Measurements from ENCODE around the gene CFAP73. TPM values are rescaled to one million over a fixed set of nuclear protein-coding genes. Genes with fewer than 3 reads are reported as not detected.

CFAP73 gene
- total RNA-seq, 4 donors from 2014 or later: 1.0 to 2.6 (median 2.0) TPM

- H3K27me3 ChIP-seq: peaks cover 33% of the 10 kb centered on the region
- peak in 1 of 2 donors; percentile 66 for DNase-seq (ENCODE audit: low spot score in 2 of 2)
- WGBS: 7% methylated on average over 63 of the region's 70 CpGs
- H3K36me3 ChIP-seq: peaks cover 8% of the 10 kb centered on the region
- H3K9me3 ChIP-seq: no peaks in the 10 kb centered on the region
- peak overlapping the region; percentile 21 for H3K27ac ChIP-seq
- no peak for TF ChIP-seq POLR2A (IDR thresholded peaks at IDR 0.05)
- TF ChIP-seq, protein P1, sequence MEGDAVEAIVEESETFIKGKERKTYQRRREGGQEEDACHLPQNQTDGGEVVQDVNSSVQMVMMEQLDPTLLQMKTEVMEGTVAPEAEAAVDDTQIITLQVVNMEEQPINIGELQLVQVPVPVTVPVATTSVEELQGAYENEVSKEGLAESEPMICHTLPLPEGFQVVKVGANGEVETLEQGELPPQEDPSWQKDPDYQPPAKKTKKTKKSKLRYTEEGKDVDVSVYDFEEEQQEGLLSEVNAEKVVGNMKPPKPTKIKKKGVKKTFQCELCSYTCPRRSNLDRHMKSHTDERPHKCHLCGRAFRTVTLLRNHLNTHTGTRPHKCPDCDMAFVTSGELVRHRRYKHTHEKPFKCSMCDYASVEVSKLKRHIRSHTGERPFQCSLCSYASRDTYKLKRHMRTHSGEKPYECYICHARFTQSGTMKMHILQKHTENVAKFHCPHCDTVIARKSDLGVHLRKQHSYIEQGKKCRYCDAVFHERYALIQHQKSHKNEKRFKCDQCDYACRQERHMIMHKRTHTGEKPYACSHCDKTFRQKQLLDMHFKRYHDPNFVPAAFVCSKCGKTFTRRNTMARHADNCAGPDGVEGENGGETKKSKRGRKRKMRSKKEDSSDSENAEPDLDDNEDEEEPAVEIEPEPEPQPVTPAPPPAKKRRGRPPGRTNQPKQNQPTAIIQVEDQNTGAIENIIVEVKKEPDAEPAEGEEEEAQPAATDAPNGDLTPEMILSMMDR (IDR thresholded peaks at IDR 0.05): peak in 1 of 2 donors; percentile 34
- H3K4me1 ChIP-seq: peaks cover 33% of the 10 kb centered on the region
- H3K4me3 ChIP-seq: peak overlapping the region; percentile 42
These were observed 3.6 kb downstream of the CFAP73 start for GRCh38 chr12:113152835-113153814.

DNA sequence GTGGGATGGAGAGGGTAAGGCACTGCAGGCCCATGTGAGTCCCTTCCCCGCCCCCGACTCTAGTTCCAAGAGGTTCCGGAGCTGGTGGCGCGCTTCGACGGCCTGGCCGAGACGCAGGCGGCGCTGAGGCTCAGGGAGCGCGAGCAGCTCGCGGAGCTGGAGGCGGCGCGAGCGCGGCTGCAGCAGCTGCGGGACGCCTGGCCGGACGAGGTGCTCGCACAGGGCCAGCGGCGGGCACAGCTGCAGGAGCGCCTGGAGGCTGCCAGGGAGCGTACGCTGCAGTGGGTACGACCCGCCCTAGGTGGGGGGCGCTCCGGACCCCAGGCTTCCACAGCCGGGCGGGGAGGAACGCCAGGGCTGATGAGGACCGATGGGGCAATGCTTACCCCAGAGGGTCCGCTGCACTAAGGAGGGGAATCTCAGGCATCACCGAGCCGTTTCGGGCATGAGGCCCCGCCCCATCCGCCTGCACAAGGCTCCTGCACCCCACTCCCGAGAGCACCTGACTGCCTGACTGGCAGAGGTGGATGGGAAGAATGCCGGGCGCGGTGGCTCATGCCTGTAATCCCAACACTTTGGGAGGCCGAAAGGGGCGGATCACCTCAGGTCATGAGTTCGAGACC, 4.9 kb downstream of the CFAP73 start:
- DNase-seq (ENCODE audit: low spot score in 2 of 2): no peak
- H3K27me3 ChIP-seq: peaks cover 33% of the 10 kb centered on the region

DNA sequence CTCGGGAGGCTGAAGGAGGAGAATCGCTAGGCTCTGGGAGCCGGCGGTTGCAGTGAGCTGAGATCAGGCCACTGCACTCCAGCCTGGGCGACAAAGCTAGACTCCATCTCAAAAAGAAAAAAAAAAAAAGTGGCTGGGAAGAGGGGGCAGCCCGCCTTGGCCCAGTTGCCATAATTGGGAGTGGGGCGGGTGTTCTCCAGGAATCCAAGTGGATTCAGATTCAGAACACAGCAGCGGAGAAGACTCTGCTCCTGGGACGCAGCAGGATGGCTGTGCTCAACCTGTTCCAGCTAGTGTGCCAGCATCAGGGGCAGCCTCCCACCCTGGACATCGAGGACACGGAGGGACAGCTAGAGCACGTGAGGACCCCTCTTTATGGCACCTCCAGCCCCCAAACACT, 5.5 kb downstream of the CFAP73 start:
- no peaks in the 10 kb centered on the region for H3K9me3 ChIP-seq
- H3K27ac ChIP-seq: no peak overlapping the region
- WGBS: 69% methylated on average over 12 of the region's 12 CpGs
- H3K4me1 ChIP-seq: peaks cover 23% of the 10 kb centered on the region
- no peak for TF ChIP-seq POLR2AphosphoS5 (IDR thresholded peaks at IDR 0.05)
- no peak for TF ChIP-seq EP300 (IDR thresholded peaks at IDR 0.05)
- TF ChIP-seq, protein P1 (IDR thresholded peaks at IDR 0.05): no peak
- TF ChIP-seq POLR2A (IDR thresholded peaks at IDR 0.05): no peak
- no peak overlapping the region for H3K4me3 ChIP-seq
- no peak for DNase-seq (ENCODE audit: low spot score in 2 of 2)
- peaks cover 27% of the 10 kb centered on the region for H3K36me3 ChIP-seq
- peaks cover 33% of the 10 kb centered on the region for H3K27me3 ChIP-seq

More for the DNA sequence above, 4.9 kb downstream of the CFAP73 start:
- 6% methylated on average over 13 of the region's 51 CpGs for WGBS
- peaks cover 29% of the 10 kb centered on the region for H3K4me1 ChIP-seq
- no peak overlapping the region for H3K27ac ChIP-seq
- no peak for TF ChIP-seq POLR2A (IDR thresholded peaks at IDR 0.05)
- TF ChIP-seq, protein P1 (IDR thresholded peaks at IDR 0.05): no peak
- TF ChIP-seq POLR2AphosphoS5 (IDR thresholded peaks at IDR 0.05): no peak
- no peak for TF ChIP-seq EP300 (IDR thresholded peaks at IDR 0.05)
- H3K4me3 ChIP-seq: peak overlapping the region; percentile 22
- no peaks in the 10 kb centered on the region for H3K9me3 ChIP-seq
- H3K36me3 ChIP-seq: peaks cover 21% of the 10 kb centered on the region

GRCh38 chr12:113155646-113156045, 6.1 kb downstream of the CFAP73 start:
- TF ChIP-seq, protein P1 (IDR thresholded peaks at IDR 0.05): no peak
- TF ChIP-seq EP300 (IDR thresholded peaks at IDR 0.05) (no peak), POLR2A (IDR thresholded peaks at IDR 0.05) (no peak), POLR2AphosphoS5 (IDR thresholded peaks at IDR 0.05) (no peak)
- Histone ChIP-seq H3K4me1 (peaks cover 20% of the 10 kb centered on the region), H3K27ac (no peak overlapping the region), H3K4me3 (no peak overlapping the region), H3K27me3 (peaks cover 31% of the 10 kb centered on the region), H3K9me3 (no peaks in the 10 kb centered on the region), H3K36me3 (peaks cover 33% of the 10 kb centered on the region)
- WGBS: 67% methylated on average over 7 of the region's 7 CpGs
- no peak for DNase-seq (ENCODE audit: low spot score in 2 of 2)
